H1 (cell line): Measurements from ENCODE around the gene DCHS1. TPM values are rescaled to one million over a fixed set of nuclear protein-coding genes. Genes with fewer than 3 reads are reported as not detected.
A peak's percentile ranks its signal among the peaks of the same experiment; 100 is the strongest.

Experiments
- CTCF ChIA-PET: fragments of 300-600 bp; sonication (Branson Sonifier 250); formaldehyde crosslinking; loops from one replicate; lab custom pipeline; 2021; ENCODE audit not compliant: partially characterized antibody; lab: Charles Lee
- POLR2A ChIA-PET: fragments of 300-600 bp; sonication (Branson Sonifier 250); formaldehyde crosslinking; loops from one replicate; lab custom pipeline; 2021; ENCODE audit warnings: inconsistent platforms; ENCODE audit not compliant: partially characterized antibody; lab: Charles Lee
- DNase-seq, 2 experiments: peaks; one replicate each; pipeline versions ENCODE4 v3.0.0 to v3.0.0-alpha.2; 2010 to 2022; ENCODE audit warnings: low spot score in 2 of 2, low read depth in 1 of 2, mixed read lengths in 1 of 2
- FAIRE-seq: peaks from 2 replicates; lab custom pipeline; 2011; peaks lifted over from hg19 to GRCh38; lab: Jason Lieb, UNC
- H2AFZ ChIP-seq: 2 replicates; pipeline ENCODE4 v1.8.1; 2012; ENCODE audit warnings: low read length, inconsistent platforms
- H2AK5ac ChIP-seq: 2 replicates; pipeline ENCODE4 v1.6.1; 2013; ENCODE audit warnings: low read depth, low read length
- H2BK120ac ChIP-seq: replicated peaks from 2 replicates; pipeline ENCODE3; 2013; ENCODE audit warnings: low read depth, low read length, inconsistent platforms
- H2BK12ac ChIP-seq: 2 replicates; pipeline ENCODE4 v1.6.1; 2013; ENCODE audit warnings: low read depth, low read length
- H2BK15ac ChIP-seq: 2 replicates; pipeline ENCODE4 v1.6.1; 2013; ENCODE audit warnings: low read length
- H2BK20ac ChIP-seq: 2 replicates; pipeline ENCODE4 v1.6.1; 2013; ENCODE audit warnings: low read length
- H2BK5ac ChIP-seq: 2 replicates; pipeline ENCODE4 v1.6.1; 2013; ENCODE audit warnings: low read depth, low read length
- H3K14ac ChIP-seq: 2 replicates; pipeline ENCODE4 v1.6.1; 2013; ENCODE audit warnings: inconsistent platforms; ENCODE audit not compliant: insufficient read length
- H3K18ac ChIP-seq: 2 replicates; pipeline ENCODE4 v1.6.1; 2013; ENCODE audit warnings: low read length; ENCODE audit errors: extremely low read depth
- H3K23ac ChIP-seq: 2 replicates; pipeline ENCODE4 v1.6.1; 2013; ENCODE audit warnings: inconsistent platforms; ENCODE audit not compliant: insufficient read length
- H3K23me2 ChIP-seq: 2 replicates; pipeline ENCODE4 v1.6.1; 2013; ENCODE audit warnings: low read depth, low read length
- H3K27ac ChIP-seq: 2 replicates; pipeline ENCODE4 v1.6.1; 2011; ENCODE audit warnings: low read depth, low read length, inconsistent platforms
- H3K27me3 ChIP-seq, 4 experiments: replicated peaks in 1 of 4; 1 replicate in 1 of 4; 2 replicates in 3 of 4; pipeline versions ENCODE4 v1.6.1 to v1.8.1; 2011 to 2013; ENCODE audit warnings: low read length in 3 of 4, mild to moderate bottlenecking in 3 of 4, inconsistent platforms in 2 of 4, mixed read lengths in 2 of 4, moderate library complexity in 1 of 4; ENCODE audit not compliant: control insufficient read depth in 3 of 4, insufficient read depth in 3 of 4; ENCODE audit errors: extremely low read depth in 1 of 4
- H3K36me3 ChIP-seq, 4 experiments: 2 replicates each; pipeline versions ENCODE4 v1.6.1 to v1.8.1; 2011 to 2013; ENCODE audit warnings: mild to moderate bottlenecking in 4 of 4, low read length in 3 of 4, moderate library complexity in 2 of 4, control low read depth in 1 of 4, inconsistent platforms in 1 of 4; ENCODE audit not compliant: insufficient read depth in 4 of 4, control insufficient read depth in 2 of 4
- H3K4ac ChIP-seq: replicated peaks from 2 replicates; pipeline ENCODE3; 2013; ENCODE audit warnings: low read length, low read depth, mixed read lengths, inconsistent platforms; ENCODE audit not compliant: insufficient read length
- H3K4me1 ChIP-seq, 4 experiments: replicated peaks in 1 of 4; 1 replicate in 1 of 4; 2 replicates in 3 of 4; pipeline versions ENCODE4 v1.6.1 to v1.8.1; 2011 to 2013; ENCODE audit warnings: low read length in 3 of 4, inconsistent platforms in 2 of 4, mixed read lengths in 1 of 4; ENCODE audit not compliant: insufficient read depth in 4 of 4, control insufficient read depth in 3 of 4
- H3K4me2 ChIP-seq, 2 experiments: 2 replicates each; pipeline versions ENCODE4 v1.6.1 to v1.8.1; 2011 to 2013; ENCODE audit warnings: low read depth in 2 of 2, low read length in 2 of 2, control low read depth in 1 of 2, inconsistent platforms in 1 of 2, mild to moderate bottlenecking in 1 of 2; ENCODE audit not compliant: insufficient read depth in 1 of 2
- H3K4me3 ChIP-seq, 4 experiments: fragments of 200-600, 300-600 bp in 1 of 4; sonication (generic), shearing (Covaris generic), sonication (Bioruptor Twin) in 1 of 4; 2 replicates each; pipeline versions ENCODE4 v1.5.1 to v1.8.1; 2011 to 2016; ENCODE audit warnings: low read length in 4 of 4, low read depth in 3 of 4, control low read depth in 2 of 4, inconsistent platforms in 2 of 4, mild to moderate bottlenecking in 2 of 4, mixed read lengths in 1 of 4, moderate library complexity in 1 of 4; ENCODE audit not compliant: insufficient read depth in 2 of 4; ENCODE audit errors: extremely low read depth in 1 of 4
- H3K56ac ChIP-seq: replicated peaks from 2 replicates; pipeline ENCODE3; 2013; ENCODE audit warnings: low read depth, mild to moderate bottlenecking, mixed read lengths, low read length, inconsistent platforms; ENCODE audit not compliant: insufficient read length
- H3K79me1 ChIP-seq: 2 replicates; pipeline ENCODE4 v1.6.1; 2013; ENCODE audit warnings: low read depth, low read length, control low read depth
- H3K79me2 ChIP-seq, 2 experiments: 2 replicates each; pipeline versions ENCODE4 v1.6.1 to v1.8.1; 2012 to 2013; ENCODE audit warnings: low read length in 2 of 2, mild to moderate bottlenecking in 2 of 2, inconsistent platforms in 1 of 2; ENCODE audit not compliant: insufficient read depth in 2 of 2, control insufficient read depth in 1 of 2
- H3K9ac ChIP-seq, 4 experiments: replicated peaks in 1 of 4; 1 replicate in 1 of 4; 2 replicates in 3 of 4; pipeline versions ENCODE4 v1.6.1 to v1.8.1; 2011 to 2013; ENCODE audit warnings: low read depth in 3 of 4, low read length in 3 of 4, control low read depth in 2 of 4, mild to moderate bottlenecking in 2 of 4, moderate library complexity in 2 of 4, inconsistent platforms in 1 of 4; ENCODE audit errors: extremely low read depth in 1 of 4
- H3K9me3 ChIP-seq, 2 experiments: 2 replicates each; pipeline versions ENCODE4 v1.6.1 to v1.8.1; 2012 to 2013; ENCODE audit warnings: mild to moderate bottlenecking in 2 of 2, moderate library complexity in 2 of 2, control low read depth in 1 of 2, inconsistent platforms in 1 of 2, low read depth in 1 of 2, low read length in 1 of 2, mixed read lengths in 1 of 2; ENCODE audit not compliant: insufficient read depth in 2 of 2
- H4K20me1 ChIP-seq, 2 experiments: replicated peaks in 1 of 2; 2 replicates each; pipeline versions ENCODE3 to v1.8.1; 2011 to 2013; ENCODE audit warnings: inconsistent platforms in 2 of 2, low read length in 2 of 2, mild to moderate bottlenecking in 1 of 2; ENCODE audit not compliant: insufficient read depth in 2 of 2, control insufficient read depth in 1 of 2
- H4K5ac ChIP-seq: 2 replicates; pipeline ENCODE4 v1.6.1; 2013; ENCODE audit warnings: low read length, low read depth, mixed read lengths, inconsistent platforms; ENCODE audit not compliant: insufficient read length
- H4K8ac ChIP-seq: 2 replicates; pipeline ENCODE4 v1.8.0; 2013; ENCODE audit warnings: mild to moderate bottlenecking, moderate library complexity, low read length, inconsistent platforms; ENCODE audit not compliant: insufficient read depth; ENCODE audit errors: extremely low read depth
- H4K91ac ChIP-seq: replicated peaks from 2 replicates; pipeline ENCODE3; 2013; ENCODE audit warnings: low read length, mixed read lengths, inconsistent platforms; ENCODE audit not compliant: insufficient read length
- ATF2 ChIP-seq: IDR thresholded peaks from 2 replicates; pipeline ENCODE4 v1.6.1; 2012; ENCODE audit warnings: low read length, inconsistent platforms
- BRCA1 ChIP-seq: IDR thresholded peaks from 2 replicates; pipeline ENCODE4 v1.6.1; 2012; ENCODE audit warnings: low read depth, low read length, improper control_type of control experiment
- HDAC6 ChIP-seq: IDR thresholded peaks from one replicate; pipeline ENCODE4 v1.7.1; 2012; ENCODE audit warnings: low read depth, mild to moderate bottlenecking, inconsistent platforms, low read length, moderate library complexity
- MAFK ChIP-seq: IDR thresholded peaks from 2 replicates; pipeline ENCODE4 v1.6.1; 2012; ENCODE audit warnings: low read depth, mild to moderate bottlenecking, improper control_type of control experiment, low read length
- WGBS, 2 experiments: shearing (Covaris generic) in 1 of 2; methylation state at CpG; one replicate each; pipeline versions ENCODE4 v1.1.6 to v1.1.7; 2013 to 2015; ENCODE audit warnings: low lambda C conversion rate in 2 of 2, mixed read lengths in 2 of 2, inconsistent platforms in 1 of 2, low coverage in 1 of 2, missing lambda C conversion rate in 1 of 2; ENCODE audit not compliant: insufficient replicate concordance in 2 of 2, insufficient coverage in 1 of 2, insufficient read length in 1 of 2; ENCODE audit errors: extremely low coverage in 1 of 2, missing lambda C conversion rate in 1 of 2; 5-methylcytosine and 5-hydroxymethylcytosine counted together
- polyA plus RNA-seq, 7 experiments: library from polyadenylated mRNA; depleted of rRNA in 3 of 7; stranded (reverse) in 5 of 7; unstranded in 2 of 7; fragments of >200 nt in 5 of 7; fragments of 200-250 nt in 2 of 7; gene quantifications; 1 replicate in 5 of 7; 2 replicates in 1 of 7; 4 replicates in 1 of 7; pipeline versions ENCODE4 v1.2.1 to v1.2.3, GENCODE V29; 2011 to 2013; ENCODE audit warnings: missing spikeins in 2 of 7, mixed read lengths in 2 of 7
- total RNA-seq: library from RNA; stranded (reverse); fragmentation: NEBNext Ultra II Directional; extraction: Animal tissue kit (Norgen Biotek cat#: 25700); gene quantifications from 2 replicates; pipeline ENCODE4 v1.2.1, GENCODE V29; 2021

The DCHS1 gene
- total and polyA plus RNA-seq, 2 of the 8 experiments (the other 6 are each of a cell fraction or from before 2014, with no cell fraction given), result 8.2 to 10.5 TPM

- Histone ChIP-seq H3K56ac (no peak overlapping the region), H2AK5ac (no peak overlapping the region), H3K4ac (no peak overlapping the region), H3K4me1 (no peaks in the 10 kb centered on the region), H3K27ac (no peak overlapping the region), H3K9ac (no peak overlapping the region), H3K23me2 (no peaks in the 10 kb centered on the region; the same call in 1 of the 2 replicates), H4K8ac (no peak overlapping the region), H2BK20ac (no peak overlapping the region), H4K5ac (no peak overlapping the region), H3K4me2 (no peak overlapping the region), H4K91ac (no peak overlapping the region), H2BK120ac (no peak overlapping the region), H4K20me1 (peaks cover 0 to 10% of the 10 kb centered on the region in 2 experiments), H3K9me3 (no peaks in the 10 kb centered on the region), H3K36me3 (peaks cover 3 to 22% (median 9%) of the 10 kb centered on the region in 4 experiments; a peak in 7 of 8 replicates), H3K4me3 (no peak overlapping the region), H3K23ac (no peak overlapping the region), H3K27me3 (no peaks in the 10 kb centered on the region), H3K79me1 (no peaks in the 10 kb centered on the region; the same call in none of the 2 replicates), H2BK5ac (no peak overlapping the region), H2BK15ac (no peak overlapping the region), H2AFZ (no peak overlapping the region), H3K18ac (no peak overlapping the region), H3K79me2 (no peaks in the 10 kb centered on the region), H2BK12ac (no peak overlapping the region), H3K14ac (no peak overlapping the region)
- CTCF ChIA-PET, result interaction anchor here (0.6 to 3.8 kb wide), 12 partner anchors 9 to 217 kb away, joined by 3 to 13 read pairs (median 3); partner anchors contain the start of gene TPP1
- WGBS, 2 experiments, result 87% methylated on average over 5 of the region's 5 CpGs; no CpG with 5 or more reads in 1 of the 2 experiments
- POLR2A ChIA-PET, result interaction anchor here (0.8 to 4.8 kb wide), 4 partner anchors 8 to 57 kb away, joined by 3 to 20 read pairs (median 4); partner anchors contain the start of gene TAF10
- TF ChIP-seq MAFK (no peak), ATF2 (no peak), HDAC6 (no peak), BRCA1 (no peak)
- FAIRE-seq (no peak), DNase-seq (peak in 1 of 2 experiments; percentile 16)
Observed at GRCh38 chr11:6596239-6596877, 59.3 kb downstream of the DCHS1 start.
